Skin epidermis (tissue), 12 donors: Measurements from ENCODE around the gene TBCEL.
A peak's percentile ranks its signal among the peaks of the same experiment; 100 is the strongest.

Experiments used
- H3K27ac ChIP-seq, 21 experiments: fragments of 200-600 bp; sonication (generic) in 11 of 21; one replicate each; pipeline ENCODE4 v1.5.0; 2020; ENCODE audit warnings: mild to moderate bottlenecking in 3 of 21, inconsistent platforms in 2 of 21, moderate library complexity in 2 of 21
- H3K4me3 ChIP-seq, 7 experiments: fragments of 200-600 bp; sonication (generic) in 2 of 7; one replicate each; pipeline ENCODE4 v1.5.0; 2020; ENCODE audit warnings: inconsistent platforms in 2 of 7, mild to moderate bottlenecking in 2 of 7, moderate library complexity in 1 of 7

The TBCEL gene

DNA sequence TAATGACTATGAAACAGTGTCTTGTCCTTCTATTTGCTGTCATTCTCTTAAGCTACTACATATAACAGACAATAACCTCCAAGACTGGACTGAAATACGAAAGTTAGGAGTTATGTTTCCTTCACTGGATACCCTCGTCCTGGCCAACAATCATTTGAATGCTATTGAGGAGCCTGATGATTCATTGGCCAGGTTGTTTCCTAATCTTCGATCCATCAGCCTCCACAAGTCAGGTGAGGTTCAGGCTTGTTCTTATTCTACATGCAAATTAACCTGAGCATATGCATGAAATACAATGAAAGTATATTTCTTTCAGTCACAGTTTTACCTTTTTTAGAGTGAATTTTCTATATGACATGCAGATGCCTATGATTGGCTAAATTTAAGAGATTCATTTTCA is 31.2 kb downstream of the TBCEL start:
- Histone ChIP-seq H3K4me3 (no peak overlapping the region), H3K27ac (no peak overlapping the region)

GRCh38 chr11:121057922-121058321 is 34.0 kb downstream of the TBCEL start:
- H3K4me3 ChIP-seq, result no peak overlapping the region
- H3K27ac ChIP-seq, result no peak overlapping the region

DNA sequence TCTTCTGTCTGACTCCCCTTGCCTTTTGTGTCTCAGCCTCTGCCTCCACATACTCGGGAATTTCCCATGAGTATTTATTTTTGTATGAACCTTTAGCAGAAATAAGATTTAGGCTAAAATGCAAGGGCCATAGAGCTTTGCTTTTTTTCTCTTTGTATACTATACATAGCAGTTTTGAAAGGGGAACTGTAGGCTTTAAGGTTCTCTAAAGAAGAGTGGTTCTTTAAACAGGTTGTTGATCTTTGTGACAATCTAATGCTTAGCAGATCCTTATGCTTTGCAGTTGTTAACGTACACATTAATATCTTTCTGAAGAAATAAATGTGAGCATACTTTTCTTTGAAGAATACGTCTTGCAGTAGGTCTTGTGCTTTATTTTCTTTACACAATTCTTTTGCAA is 35.0 kb downstream of the TBCEL start:
- no peak overlapping the region for H3K4me3 ChIP-seq
- no peak overlapping the region for H3K27ac ChIP-seq

- no peak overlapping the region for H3K27ac ChIP-seq
These were observed 35.7 kb downstream of the TBCEL start for GRCh38 chr11:121059605-121060004.

GRCh38 chr11:121063728-121064127 is 39.8 kb downstream of the TBCEL start:
- H3K27ac ChIP-seq, result no peak overlapping the region

More at GRCh38 chr11:121059605-121060004, 35.7 kb downstream of the TBCEL start:
- H3K4me3 ChIP-seq, result no peak overlapping the region

GRCh38 chr11:121066623-121067022 is 42.7 kb downstream of the TBCEL start:
- no peak overlapping the region for H3K27ac ChIP-seq

More at GRCh38 chr11:121063728-121064127, 39.8 kb downstream of the TBCEL start:
- H3K4me3 ChIP-seq, result no peak overlapping the region

GRCh38 chr11:121067026-121067425 is 43.1 kb downstream of the TBCEL start:
- Histone ChIP-seq H3K4me3 (no peak overlapping the region), H3K27ac (no peak overlapping the region)

More at GRCh38 chr11:121066623-121067022, 42.7 kb downstream of the TBCEL start:
- no peak overlapping the region for H3K4me3 ChIP-seq

GRCh38 chr11:121067453-121067852 is 43.6 kb downstream of the TBCEL start:
- H3K27ac ChIP-seq, result no peak overlapping the region
- H3K4me3 ChIP-seq, result no peak overlapping the region

DNA sequence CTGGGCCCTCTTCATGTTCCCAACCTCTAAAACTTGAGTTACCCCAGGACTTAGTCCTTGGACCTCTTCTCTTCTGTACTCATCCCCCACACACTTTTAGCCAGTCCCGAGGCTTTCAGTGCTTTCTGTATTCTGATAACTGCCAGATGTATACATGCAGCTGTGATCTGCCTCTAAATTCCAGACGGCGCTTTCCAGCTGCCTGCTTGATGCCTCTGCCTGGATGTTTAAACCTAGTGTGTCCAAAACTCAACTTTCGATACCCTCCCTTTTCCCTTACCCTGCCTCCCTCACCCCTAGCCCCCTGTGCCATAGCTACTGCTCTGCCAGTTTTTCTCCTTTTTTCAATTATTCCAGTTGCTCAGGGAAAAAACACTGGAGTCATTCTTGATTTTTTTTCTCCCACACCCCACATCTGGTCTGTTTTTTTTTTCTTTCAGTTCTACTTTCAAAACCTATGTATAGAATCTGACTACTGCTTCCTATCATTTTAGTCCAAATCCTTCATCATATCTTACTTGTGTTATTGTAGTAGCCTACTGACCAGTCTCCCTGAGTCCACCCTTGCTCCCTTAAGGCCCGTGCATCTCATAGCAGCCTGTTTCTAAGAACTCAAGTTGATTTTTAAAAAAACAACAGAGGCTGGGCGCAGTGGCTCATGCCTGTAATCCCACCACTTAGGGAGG is 44.2 kb downstream of the TBCEL start:
- no peak overlapping the region for H3K27ac ChIP-seq
- H3K4me3 ChIP-seq, result no peak overlapping the region

DNA sequence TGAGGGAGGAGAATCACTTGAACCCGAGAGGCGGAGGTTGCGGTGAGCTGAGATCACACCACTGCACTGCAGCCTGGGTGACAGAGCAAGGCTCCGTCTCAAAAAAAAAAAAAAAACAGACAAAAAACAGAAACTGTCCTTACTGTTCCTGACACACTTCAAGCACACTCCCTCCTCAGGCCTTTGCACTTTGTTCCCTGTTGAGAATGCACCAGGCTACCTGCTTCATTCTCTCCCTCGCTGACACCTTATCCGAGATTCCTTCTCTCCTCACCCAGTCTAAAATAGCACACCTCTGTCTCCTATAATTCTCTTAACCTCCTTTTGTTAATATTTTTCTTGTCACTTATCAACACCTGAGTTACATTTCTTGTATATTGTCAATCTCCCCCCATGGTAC is 44.9 kb downstream of the TBCEL start:
- Histone ChIP-seq H3K27ac (no peak overlapping the region), H3K4me3 (no peak overlapping the region)

GRCh38 chr11:121070951-121071845 is 47.3 kb downstream of the TBCEL start:
- peak overlapping the region in 1 of 21 experiments; percentile 29 for H3K27ac ChIP-seq

GRCh38 chr11:121071846-121072450 is 48.0 kb downstream of the TBCEL start:
- peak overlapping the region in 1 of 21 experiments; percentile 29 for H3K27ac ChIP-seq

More at GRCh38 chr11:121070951-121071845, 47.3 kb downstream of the TBCEL start:
- no peak overlapping the region for H3K4me3 ChIP-seq

DNA sequence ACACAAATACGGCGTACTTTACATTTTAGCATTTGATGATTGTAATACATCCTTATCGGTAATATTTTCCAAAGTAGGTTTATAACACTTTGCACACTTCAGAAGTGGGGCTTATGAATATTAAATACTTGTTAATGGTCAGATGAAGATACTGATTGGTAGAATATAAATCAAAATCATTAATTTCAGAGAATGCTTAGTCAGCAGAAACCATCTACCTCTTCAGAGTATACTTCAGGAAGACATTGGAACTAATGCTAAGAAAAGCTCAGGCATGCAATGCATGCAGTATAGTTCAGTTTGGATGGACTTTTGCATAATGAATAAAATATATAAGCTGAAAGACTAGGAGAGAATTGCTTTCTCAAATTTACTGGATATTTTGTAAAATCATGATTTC is 57.4 kb downstream of the TBCEL start:
- no peak overlapping the region for H3K27ac ChIP-seq
- H3K4me3 ChIP-seq, result no peak overlapping the region

More at GRCh38 chr11:121071846-121072450, 48.0 kb downstream of the TBCEL start:
- no peak overlapping the region for H3K4me3 ChIP-seq

DNA sequence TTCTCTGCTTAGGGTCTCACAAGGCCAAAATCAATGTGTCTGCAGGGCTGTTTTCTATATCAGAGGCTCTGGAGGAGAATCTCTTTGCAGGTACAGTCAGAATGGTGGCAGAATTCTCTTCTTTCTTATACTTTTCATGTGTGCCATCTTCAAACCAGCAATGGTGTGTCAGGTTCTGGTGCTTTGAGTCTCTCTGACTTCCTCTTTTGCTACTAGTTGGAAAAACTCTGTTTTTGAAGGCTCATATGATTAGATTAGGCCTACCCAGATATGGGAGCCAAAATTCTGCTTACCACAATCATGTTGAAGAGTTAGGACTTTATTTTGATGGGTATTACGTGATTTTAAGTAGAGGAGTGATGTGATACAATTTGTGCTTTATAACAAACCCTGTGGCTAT is 58.3 kb downstream of the TBCEL start:
- Histone ChIP-seq H3K4me3 (no peak overlapping the region), H3K27ac (no peak overlapping the region)

DNA sequence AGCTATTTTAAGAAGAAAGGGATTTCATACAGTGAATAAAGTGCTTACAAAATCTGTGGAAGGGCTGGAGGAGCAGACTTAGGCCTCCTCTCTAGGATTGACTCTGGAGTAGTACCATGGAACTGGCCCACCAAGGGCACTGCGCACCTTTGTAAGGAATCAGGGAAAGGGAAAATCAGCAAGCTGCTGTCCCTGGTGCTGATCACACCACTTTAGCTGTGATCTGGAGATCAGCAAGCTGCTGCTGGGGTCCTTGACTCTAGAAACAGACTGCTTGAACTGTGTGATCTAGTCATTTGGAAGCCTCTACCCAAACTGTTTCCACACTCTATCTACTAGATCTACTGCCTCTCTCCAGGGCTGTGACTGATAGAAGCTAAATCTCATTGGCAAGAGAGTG is 58.8 kb downstream of the TBCEL start:
- Histone ChIP-seq H3K27ac (no peak overlapping the region), H3K4me3 (no peak overlapping the region)

GRCh38 chr11:121086866-121087265 is 63.0 kb downstream of the TBCEL start:
- no peak overlapping the region for H3K4me3 ChIP-seq
- no peak overlapping the region for H3K27ac ChIP-seq

GRCh38 chr11:121089566-121089965 is 65.7 kb downstream of the TBCEL start:
- no peak overlapping the region for H3K27ac ChIP-seq
- no peak overlapping the region for H3K4me3 ChIP-seq

DNA sequence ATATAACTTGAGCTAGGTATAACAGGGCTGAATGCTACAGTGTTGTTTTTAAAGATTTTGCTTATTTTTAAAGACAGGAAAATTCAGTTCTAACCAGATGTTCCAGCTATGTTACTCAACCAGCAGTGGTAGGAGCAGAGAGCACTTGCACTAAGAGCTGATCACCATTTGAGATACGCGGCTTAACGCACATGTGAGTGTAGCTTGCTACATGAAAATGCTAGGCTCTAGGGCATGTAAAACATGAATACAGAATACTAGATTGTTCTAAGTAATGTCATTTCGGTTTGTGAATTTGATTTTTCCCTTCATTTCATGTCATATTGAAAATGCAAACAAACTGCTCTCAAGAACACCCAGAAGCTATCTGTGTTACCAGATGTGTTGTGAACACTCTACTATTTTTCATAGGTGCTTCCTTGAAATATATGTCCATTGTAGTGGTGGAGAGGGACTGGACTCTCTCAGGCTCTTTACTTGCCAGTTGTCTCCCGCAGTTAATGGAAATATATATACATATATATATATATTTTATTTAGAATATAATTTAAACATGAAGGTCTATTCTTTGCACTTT is 66.3 kb downstream of the TBCEL start:
- Histone ChIP-seq H3K27ac (no peak overlapping the region), H3K4me3 (no peak overlapping the region)

GRCh38 chr11:121091492-121092152 is 67.7 kb downstream of the TBCEL start:
- no peak overlapping the region for H3K27ac ChIP-seq

GRCh38 chr11:121095561-121095960 is 71.7 kb downstream of the TBCEL start:
- H3K27ac ChIP-seq, result no peak overlapping the region
- no peak overlapping the region for H3K4me3 ChIP-seq

More at GRCh38 chr11:121091492-121092152, 67.7 kb downstream of the TBCEL start:
- H3K4me3 ChIP-seq, result no peak overlapping the region
